HG03139 (cell line): ENCODE data around the gene AFG3L2.

Source experiments
- ATAC-seq: cut with Tn5 transposase; IDR thresholded peaks from one replicate; pipeline ENCODE4 v1.9.1; 2021; ENCODE audit not compliant: unreplicated experiment

Gene AFG3L2

GRCh38 chr18:12305930-12306629 is 70.9 kb downstream of the AFG3L2 start:
- ATAC-seq: no peak

GRCh38 chr18:12305211-12305610 is 71.8 kb downstream of the AFG3L2 start:
- no peak for ATAC-seq

- no peak for ATAC-seq
Measured at GRCh38 chr18:12304351-12305210, 72.4 kb downstream of the AFG3L2 start.

- ATAC-seq: no peak
Measured at GRCh38 chr18:12302391-12303147, 74.5 kb downstream of the AFG3L2 start.

- ATAC-seq: no peak
Measured at GRCh38 chr18:12301263-12302005, 75.6 kb downstream of the AFG3L2 start.

GRCh38 chr18:12299862-12300261 is 77.2 kb downstream of the AFG3L2 start:
- ATAC-seq: no peak

- no peak for ATAC-seq
Measured at GRCh38 chr18:12296457-12296856, 80.6 kb downstream of the AFG3L2 start.

GRCh38 chr18:12296087-12296403 is 81.0 kb downstream of the AFG3L2 start:
- no peak for ATAC-seq

- ATAC-seq: no peak
Measured at GRCh38 chr18:12295389-12296086, 81.5 kb downstream of the AFG3L2 start.

GRCh38 chr18:12293831-12294230 is 83.2 kb downstream of the AFG3L2 start:
- ATAC-seq: no peak

GRCh38 chr18:12291690-12292089 is 85.3 kb downstream of the AFG3L2 start:
- no peak for ATAC-seq

GRCh38 chr18:12291161-12291560 is 85.9 kb downstream of the AFG3L2 start:
- no peak for ATAC-seq

- no peak for ATAC-seq
Measured at GRCh38 chr18:12290086-12290485, 86.9 kb downstream of the AFG3L2 start.

- no peak for ATAC-seq
Measured at GRCh38 chr18:12288403-12288755, 88.6 kb downstream of the AFG3L2 start.

GRCh38 chr18:12287684-12288402 is 89.2 kb downstream of the AFG3L2 start:
- ATAC-seq: no peak

GRCh38 chr18:12287131-12287681 is 89.8 kb downstream of the AFG3L2 start:
- no peak for ATAC-seq

GRCh38 chr18:12283666-12284065 is 93.4 kb downstream of the AFG3L2 start:
- no peak for ATAC-seq

GRCh38 chr18:12283256-12283655 is 93.8 kb downstream of the AFG3L2 start:
- no peak for ATAC-seq

GRCh38 chr18:12282442-12283039 is 94.5 kb downstream of the AFG3L2 start:
- ATAC-seq: no peak
